SU-DHL-6 (cell line): ENCODE results near the gene GSX1.

Experiments used
- H2AFZ ChIP-seq: fragments of 200-600 bp; sonication (generic); 2 replicates; pipeline ENCODE4 v1.6.1; 2014; ENCODE audit warnings: low read depth, mild to moderate bottlenecking, moderate library complexity, mixed read lengths, antibody characterized with exemption, low read length; ENCODE audit not compliant: severe bottlenecking
- H3F3A ChIP-seq: fragments of 200-600 bp; shearing (Covaris generic); 2 replicates; pipeline ENCODE4 v1.6.0; 2016; ENCODE audit warnings: antibody characterized with exemption, mild to moderate bottlenecking; ENCODE audit not compliant: insufficient read depth
- H3K27ac ChIP-seq: fragments of 200-600 bp; sonication (generic); 2 replicates; pipeline ENCODE4 v1.5.1; 2016; ENCODE audit warnings: low read depth, mild to moderate bottlenecking, low read length, moderate library complexity, mixed read lengths
- H3K27me3 ChIP-seq: fragments of 200-600 bp; sonication (generic), shearing (Covaris generic); 2 replicates; pipeline ENCODE4 v1.6.0; 2014; ENCODE audit warnings: mild to moderate bottlenecking, low read length
- H3K36me3 ChIP-seq: fragments of 200-600 bp; sonication (generic); 2 replicates; pipeline ENCODE4 v1.6.1; 2014; ENCODE audit warnings: mild to moderate bottlenecking, low read length, mixed read lengths
- H3K4me2 ChIP-seq: fragments of 300-600, 200-600 bp; shearing (Covaris generic), sonication (generic); 2 replicates; pipeline ENCODE4 v1.6.0; 2014; ENCODE audit warnings: low read length, low read depth, mild to moderate bottlenecking; ENCODE audit not compliant: poor library complexity, severe bottlenecking
- H3K4me3 ChIP-seq: fragments of 200-600 bp; sonication (generic); 2 replicates; pipeline ENCODE4 v1.5.1; 2014; ENCODE audit warnings: antibody characterized with exemption, low read length, mild to moderate bottlenecking, mixed read lengths; ENCODE audit not compliant: insufficient read depth, poor library complexity, severe bottlenecking
- H3K79me2 ChIP-seq: fragments of 200-600 bp; sonication (generic); 2 replicates; pipeline ENCODE4 v1.6.1; 2014; ENCODE audit warnings: mild to moderate bottlenecking, low read length, moderate library complexity; ENCODE audit not compliant: insufficient read depth
- H3K9ac ChIP-seq: fragments of 200-600 bp; sonication (generic); 2 replicates; pipeline ENCODE4 v1.7.0; 2014; ENCODE audit warnings: mild to moderate bottlenecking, low read length
- H3K9me2 ChIP-seq: fragments of 200-600 bp; sonication (generic); replicated peaks from 2 replicates; pipeline ENCODE4 v1.6.1; 2014; ENCODE audit warnings: low read length; ENCODE audit not compliant: insufficient read depth
- H3K9me3 ChIP-seq: fragments of 200-600 bp; sonication (generic); 2 replicates; pipeline ENCODE4 v1.6.1; 2014; ENCODE audit warnings: low read length, mixed read lengths; ENCODE audit not compliant: insufficient read depth
- H4K20me1 ChIP-seq: fragments of 200-600 bp; sonication (generic); 2 replicates; pipeline ENCODE4 v1.6.1; 2014; ENCODE audit warnings: low read depth, mild to moderate bottlenecking, antibody characterized with exemption, low read length, moderate library complexity, mixed read lengths
- EZH2phosphoT487 ChIP-seq: fragments of 200-600 bp; sonication (generic), shearing (Covaris generic); conservative IDR thresholded peaks from 2 replicates; pipeline ENCODE4 v1.6.1; 2018; ENCODE audit warnings: mild to moderate bottlenecking, antibody characterized with exemption, low read length, moderate library complexity, mixed read lengths
- TF ChIP-seq, protein P1 (sequence below): fragments of 200-600 bp; sonication (generic); IDR thresholded peaks from one replicate; pipeline ENCODE4 v1.5.1; 2017; ENCODE audit warnings: antibody characterized with exemption, mild to moderate bottlenecking, low read length, moderate library complexity; ENCODE audit not compliant: insufficient read depth, poor library complexity, severe bottlenecking

Gene GSX1

DNA sequence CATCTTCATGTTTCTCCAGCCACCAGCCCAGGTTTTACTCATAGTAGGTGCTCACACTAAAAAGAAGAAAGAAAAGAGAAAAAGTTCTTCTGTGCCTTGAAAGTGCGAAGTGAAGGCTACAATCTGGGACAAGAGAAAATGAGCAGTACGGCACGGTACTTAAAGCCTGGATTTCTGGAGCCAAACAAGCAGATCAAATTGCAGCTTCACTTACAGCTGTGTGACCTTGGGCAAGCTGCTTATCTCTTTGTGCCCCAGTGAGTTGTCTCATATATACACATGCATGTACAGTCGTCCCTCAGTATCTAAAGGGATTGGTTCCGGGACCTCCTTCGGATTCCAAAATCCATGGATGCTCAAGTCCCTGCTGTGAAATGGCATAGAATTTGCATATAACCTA, 41.8 kb downstream of the GSX1 start:
- Histone ChIP-seq H4K20me1 (no peaks in the 10 kb centered on the region), H3K9me2 (no peaks in the 10 kb centered on the region), H3K27ac (no peak overlapping the region), H3K27me3 (no peaks in the 10 kb centered on the region), H3F3A (no peaks in the 10 kb centered on the region), H3K4me3 (no peak overlapping the region), H2AFZ (no peak overlapping the region), H3K4me2 (no peak overlapping the region), H3K9me3 (no peaks in the 10 kb centered on the region), H3K9ac (no peak overlapping the region), H3K36me3 (no peaks in the 10 kb centered on the region), H3K79me2 (no peaks in the 10 kb centered on the region)
- TF ChIP-seq, protein P1, sequence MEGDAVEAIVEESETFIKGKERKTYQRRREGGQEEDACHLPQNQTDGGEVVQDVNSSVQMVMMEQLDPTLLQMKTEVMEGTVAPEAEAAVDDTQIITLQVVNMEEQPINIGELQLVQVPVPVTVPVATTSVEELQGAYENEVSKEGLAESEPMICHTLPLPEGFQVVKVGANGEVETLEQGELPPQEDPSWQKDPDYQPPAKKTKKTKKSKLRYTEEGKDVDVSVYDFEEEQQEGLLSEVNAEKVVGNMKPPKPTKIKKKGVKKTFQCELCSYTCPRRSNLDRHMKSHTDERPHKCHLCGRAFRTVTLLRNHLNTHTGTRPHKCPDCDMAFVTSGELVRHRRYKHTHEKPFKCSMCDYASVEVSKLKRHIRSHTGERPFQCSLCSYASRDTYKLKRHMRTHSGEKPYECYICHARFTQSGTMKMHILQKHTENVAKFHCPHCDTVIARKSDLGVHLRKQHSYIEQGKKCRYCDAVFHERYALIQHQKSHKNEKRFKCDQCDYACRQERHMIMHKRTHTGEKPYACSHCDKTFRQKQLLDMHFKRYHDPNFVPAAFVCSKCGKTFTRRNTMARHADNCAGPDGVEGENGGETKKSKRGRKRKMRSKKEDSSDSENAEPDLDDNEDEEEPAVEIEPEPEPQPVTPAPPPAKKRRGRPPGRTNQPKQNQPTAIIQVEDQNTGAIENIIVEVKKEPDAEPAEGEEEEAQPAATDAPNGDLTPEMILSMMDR = no peak
- no peak for TF ChIP-seq EZH2phosphoT487

DNA sequence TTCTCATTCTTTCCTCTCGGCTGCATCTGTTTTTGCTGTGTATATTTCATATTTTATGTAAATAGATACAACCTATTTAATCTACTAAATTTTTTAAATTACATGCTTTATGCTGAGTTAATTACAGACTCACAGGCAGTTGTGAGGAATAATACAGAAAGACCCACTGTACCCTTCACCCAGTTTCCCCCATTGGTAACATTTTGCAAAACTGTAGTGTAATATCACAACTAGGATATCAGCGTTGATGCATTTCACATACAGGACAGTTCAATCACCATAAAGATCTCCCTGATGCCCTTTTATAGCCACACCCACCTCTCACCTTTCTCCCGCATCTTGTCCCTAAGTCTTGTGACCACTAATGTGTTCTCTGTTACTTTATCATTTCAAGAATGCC, 43.5 kb downstream of the GSX1 start:
- no peak for TF ChIP-seq EZH2phosphoT487
- TF ChIP-seq, protein P1 = no peak
- H3K9me2 ChIP-seq = no peaks in the 10 kb centered on the region
- H3K9me3 ChIP-seq = no peaks in the 10 kb centered on the region
- H3K27me3 ChIP-seq = no peaks in the 10 kb centered on the region
- H3K27ac ChIP-seq = no peak overlapping the region
- no peaks in the 10 kb centered on the region for H4K20me1 ChIP-seq
- no peak overlapping the region for H2AFZ ChIP-seq
- no peaks in the 10 kb centered on the region for H3K79me2 ChIP-seq
- no peaks in the 10 kb centered on the region for H3F3A ChIP-seq
- no peak overlapping the region for H3K9ac ChIP-seq
- no peak overlapping the region for H3K4me3 ChIP-seq
- H3K36me3 ChIP-seq = no peaks in the 10 kb centered on the region
- no peak overlapping the region for H3K4me2 ChIP-seq

DNA sequence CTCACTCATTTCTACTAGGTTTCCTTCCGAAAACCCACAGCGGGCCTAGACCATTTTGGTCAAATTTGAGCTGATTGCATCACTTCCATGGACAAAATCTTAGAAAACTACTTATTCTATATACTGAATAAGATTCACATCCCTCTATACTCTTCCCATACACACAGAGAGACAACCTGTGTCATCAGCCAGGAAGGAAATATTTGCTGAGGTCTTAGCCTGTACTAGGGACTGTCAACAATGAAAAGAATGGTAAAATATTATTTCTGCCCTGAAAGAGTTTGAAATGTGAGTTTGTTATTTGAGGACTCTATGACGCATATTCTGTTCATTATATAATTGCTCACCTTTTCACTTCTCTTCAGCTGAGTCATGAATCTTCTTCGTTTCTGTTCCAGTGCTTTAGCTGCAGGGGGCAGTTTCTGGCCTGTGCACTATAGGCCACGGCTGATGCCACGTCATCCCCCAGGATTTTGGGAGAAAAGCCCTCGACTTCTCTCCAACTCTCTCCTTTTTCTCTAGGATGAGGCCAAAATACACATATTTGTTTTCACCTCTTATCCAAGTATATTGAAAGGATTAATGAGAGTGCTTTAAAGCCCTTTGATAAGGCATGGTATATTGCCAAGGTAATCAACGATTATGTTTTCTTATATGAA, 47.7 kb downstream of the GSX1 start:
- Histone ChIP-seq H3K36me3 (no peaks in the 10 kb centered on the region), H3K27ac (no peak overlapping the region), H3K27me3 (no peaks in the 10 kb centered on the region), H3K4me2 (no peak overlapping the region), H3K9me3 (no peaks in the 10 kb centered on the region), H3K9me2 (no peaks in the 10 kb centered on the region), H3K9ac (no peak overlapping the region), H3F3A (no peaks in the 10 kb centered on the region), H4K20me1 (no peaks in the 10 kb centered on the region), H3K79me2 (no peaks in the 10 kb centered on the region), H3K4me3 (no peak overlapping the region), H2AFZ (no peak overlapping the region)
- no peak for TF ChIP-seq EZH2phosphoT487
- TF ChIP-seq, protein P1 = no peak
